Activated T-helper 9 cell treated with anti-CD3 and anti-CD28 coated beads, Interleukin-2, amount 50 U/mL, for 16 hours (primary cell): ENCODE results near the gene IGFBPL1.

ENCODE experiments used
- DNase-seq: peaks from one replicate; pipeline ENCODE4 v3.0.0-alpha.2; 2020; ENCODE audit warnings: low read depth

Gene IGFBPL1

DNA sequence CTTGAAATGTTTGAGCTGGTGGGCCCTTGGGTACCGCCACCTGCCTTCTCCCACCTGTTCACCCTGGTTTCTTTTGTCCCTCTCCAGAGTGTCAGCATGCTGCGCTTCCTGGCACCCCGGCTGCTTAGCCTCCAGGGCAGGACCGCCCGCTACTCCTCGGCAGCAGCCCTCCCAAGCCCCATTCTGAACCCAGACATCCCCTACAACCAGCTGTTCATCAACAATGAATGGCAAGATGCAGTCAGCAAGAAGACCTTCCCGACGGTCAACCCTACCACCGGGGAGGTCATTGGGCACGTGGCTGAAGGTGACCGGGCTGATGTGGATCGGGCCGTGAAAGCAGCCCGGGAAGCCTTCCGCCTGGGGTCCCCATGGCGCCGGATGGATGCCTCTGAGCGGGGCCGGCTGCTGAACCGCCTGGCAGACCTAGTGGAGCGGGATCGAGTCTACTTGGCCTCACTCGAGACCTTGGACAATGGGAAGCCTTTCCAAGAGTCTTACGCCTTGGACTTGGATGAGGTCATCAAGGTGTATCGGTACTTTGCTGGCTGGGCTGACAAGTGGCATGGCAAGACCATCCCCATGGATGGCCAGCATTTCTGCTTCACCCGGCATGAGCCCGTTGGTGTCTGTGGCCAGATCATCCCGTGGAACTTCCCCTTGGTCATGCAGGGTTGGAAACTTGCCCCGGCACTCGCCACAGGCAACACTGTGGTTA is 28.4 kb downstream of the IGFBPL1 start:
- DNase-seq: no peak

DNA sequence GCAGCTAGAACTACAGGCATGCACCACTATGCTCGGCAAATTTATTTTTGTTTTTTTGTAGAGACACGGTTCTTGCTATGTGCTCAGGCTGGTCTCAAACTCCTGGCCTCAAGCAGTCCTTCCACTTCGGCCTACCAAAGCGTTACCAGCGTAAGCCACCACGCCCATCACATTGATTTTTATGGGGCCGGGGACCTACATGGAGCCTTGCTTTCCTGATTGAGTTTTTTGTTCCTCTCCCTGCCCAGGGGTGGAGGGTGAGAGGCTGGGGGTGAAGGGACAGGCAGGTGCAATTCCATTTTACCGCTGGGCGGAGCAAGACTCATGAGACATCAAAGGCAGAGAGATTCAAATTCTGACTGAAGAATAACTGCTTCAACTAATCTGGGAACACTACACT is 29.8 kb downstream of the IGFBPL1 start:
- no peak for DNase-seq

DNA sequence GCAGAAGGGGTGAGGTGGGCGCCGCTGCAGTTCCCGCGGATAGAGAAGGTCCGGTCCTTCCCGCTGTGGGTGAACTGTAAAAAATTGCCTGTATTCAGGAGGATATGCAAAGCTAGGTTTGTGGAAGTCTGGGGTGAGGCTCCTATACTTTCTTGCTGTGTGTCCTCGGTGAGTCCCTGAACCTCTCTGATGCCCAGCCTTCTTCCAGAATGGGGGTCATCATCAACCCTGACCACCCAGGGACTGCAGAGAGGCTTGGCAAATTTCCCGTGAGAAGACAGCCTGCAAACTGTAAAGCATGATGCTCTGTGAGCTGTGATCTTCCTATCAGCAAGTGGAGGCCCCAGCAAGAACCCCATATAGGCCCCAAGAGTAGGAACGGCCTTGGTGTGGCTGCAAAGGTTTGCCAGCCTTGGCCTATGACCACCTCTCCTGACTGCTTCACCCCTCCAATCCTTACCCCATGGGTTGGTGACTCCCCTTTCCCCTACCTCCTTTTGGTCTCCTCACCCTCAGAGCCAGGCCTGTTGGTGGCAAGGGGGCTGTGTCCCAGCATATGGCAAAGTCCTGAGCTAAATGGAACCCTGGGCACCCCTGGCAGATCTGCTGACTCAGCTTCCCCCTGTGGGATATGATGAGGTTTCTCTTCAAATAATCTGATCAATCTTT is 31.0 kb downstream of the IGFBPL1 start:
- no peak for DNase-seq

DNA sequence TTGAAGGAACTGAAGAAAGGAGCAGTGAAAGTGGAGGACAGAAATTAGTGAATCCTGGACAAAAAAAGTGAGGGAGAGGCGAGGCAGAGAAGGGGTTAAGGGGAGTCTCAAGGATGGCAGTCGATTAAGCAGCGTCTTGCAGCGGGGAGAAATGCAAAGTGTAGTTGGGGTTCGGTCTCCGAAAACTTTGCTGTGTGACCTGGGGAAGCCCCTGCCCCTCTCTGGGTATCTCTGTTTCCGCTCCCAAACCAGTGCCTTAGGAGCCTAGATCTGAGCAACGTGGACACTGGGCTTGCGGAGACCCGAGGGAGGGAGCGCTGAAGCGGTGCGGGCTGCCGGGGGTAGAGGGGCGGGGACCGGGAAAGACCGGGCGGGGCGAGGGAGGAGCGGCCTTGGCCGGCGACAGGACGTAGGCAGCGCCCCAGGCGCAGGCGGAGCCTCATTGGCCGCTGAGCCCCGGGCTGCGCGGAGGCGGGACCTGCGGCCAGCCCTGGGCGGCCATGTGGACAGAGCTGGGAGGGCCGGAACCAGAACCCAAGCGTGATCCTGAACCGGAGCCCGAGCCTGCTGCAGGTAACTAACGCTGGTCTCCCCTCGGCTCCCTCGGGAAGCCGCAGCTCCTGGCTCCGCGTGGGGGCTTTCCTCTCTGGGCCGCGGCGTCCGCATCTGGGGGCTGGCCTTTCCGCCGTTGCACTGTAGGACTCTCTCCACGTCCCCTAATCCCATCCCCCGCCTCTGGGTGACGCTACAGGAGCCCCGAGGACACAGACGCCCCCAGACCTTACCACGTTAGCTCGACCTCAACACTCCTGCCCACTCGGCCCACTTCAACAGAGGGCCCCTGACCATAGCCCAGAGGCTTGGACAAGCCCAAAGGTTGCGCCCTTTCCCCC is 31.8 kb downstream of the IGFBPL1 start, which contains the start of gene ALDH1B1:
Gene ALDH1B1 (plus strand): TSS at position 468 of the 893 bp plus-strand sequence. CDS start 3,047 bp downstream, outside the sequence.
- DNase-seq: peak; percentile 63

DNA sequence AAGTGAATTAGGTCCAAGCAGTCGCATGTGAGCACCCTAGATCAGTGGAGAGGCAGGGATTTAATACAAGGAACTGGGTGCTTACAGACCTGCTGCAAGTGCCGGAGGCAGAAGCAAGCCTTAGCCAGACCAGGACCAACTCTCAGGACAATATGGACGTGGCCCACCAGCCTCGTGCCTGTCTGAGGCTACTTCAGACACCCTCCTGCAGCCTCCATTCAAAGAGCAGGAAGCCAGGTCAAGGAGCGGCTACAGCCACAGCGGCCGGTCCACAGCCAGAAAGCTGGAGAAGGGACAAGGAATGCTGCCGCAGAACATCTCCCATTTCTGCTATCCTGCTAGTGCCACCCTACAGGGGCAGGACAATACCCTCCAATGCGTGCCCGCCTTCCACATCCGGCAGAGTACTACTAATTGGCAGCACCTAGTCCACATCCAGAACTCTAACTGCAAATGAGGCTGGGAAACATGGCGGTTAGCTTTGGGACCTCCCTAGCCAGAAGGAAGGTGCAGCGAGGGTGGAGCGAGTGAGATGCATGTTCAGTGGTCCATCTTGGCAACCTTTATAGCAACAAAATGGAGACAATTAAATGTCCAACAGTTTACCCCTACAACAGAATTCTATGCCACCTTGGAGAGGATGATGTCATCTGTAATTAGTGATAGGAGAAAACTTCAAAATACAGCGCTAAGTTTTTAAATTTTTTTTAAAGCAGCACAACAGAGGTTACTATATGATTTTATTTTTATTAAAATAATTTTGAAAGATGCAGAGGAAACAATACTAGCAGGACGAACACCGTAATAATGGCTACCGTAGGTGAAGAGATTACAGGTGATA is 32.8 kb downstream of the IGFBPL1 start:
- no peak for DNase-seq

DNA sequence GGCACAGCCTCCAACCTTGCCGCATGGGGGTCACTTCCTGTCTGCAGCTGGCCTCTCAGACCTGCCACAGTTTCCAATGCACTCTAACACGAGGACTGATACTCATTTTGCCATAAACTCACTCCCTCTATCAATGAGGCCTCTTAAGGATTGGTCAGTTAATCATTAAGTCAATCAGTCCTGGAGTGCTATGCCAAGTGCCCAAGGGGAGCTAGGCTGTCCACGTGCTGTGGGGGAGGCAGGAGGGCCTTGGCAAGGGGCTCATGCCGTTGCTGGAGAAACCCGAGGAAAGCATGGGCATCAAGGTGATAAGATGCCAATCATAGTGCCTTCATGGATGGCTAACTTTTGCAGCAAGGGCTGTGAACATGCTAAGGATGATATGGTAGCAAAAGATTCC is 33.4 kb downstream of the IGFBPL1 start:
- DNase-seq: no peak

- DNase-seq: no peak
These were observed 33.8 kb downstream of the IGFBPL1 start for GRCh38 chr9:38390442-38390841.

DNA sequence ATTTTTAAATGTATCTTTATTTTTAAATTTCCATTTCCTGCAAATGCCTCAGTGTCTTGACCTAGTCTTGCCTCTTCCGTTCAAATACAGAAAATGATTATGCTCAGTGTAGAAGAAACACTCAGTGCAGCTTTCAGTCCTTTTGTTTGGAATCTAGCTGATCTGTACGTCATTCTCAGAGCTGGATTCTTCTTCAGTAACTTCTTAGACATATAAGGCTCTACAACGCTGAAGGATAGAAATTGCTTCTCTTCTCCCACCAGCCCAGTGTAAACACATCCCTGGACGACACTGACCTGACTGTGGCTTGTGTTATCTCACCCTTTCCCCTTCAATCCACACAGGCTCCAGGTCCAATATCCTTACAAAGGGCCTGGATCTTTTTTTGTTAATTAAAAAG is 34.9 kb downstream of the IGFBPL1 start:
- no peak for DNase-seq

GRCh38 chr9:38388283-38389223 is 35.7 kb downstream of the IGFBPL1 start:
- DNase-seq: no peak

- no peak for DNase-seq
These were observed 36.5 kb downstream of the IGFBPL1 start for GRCh38 chr9:38387751-38388150.

DNA sequence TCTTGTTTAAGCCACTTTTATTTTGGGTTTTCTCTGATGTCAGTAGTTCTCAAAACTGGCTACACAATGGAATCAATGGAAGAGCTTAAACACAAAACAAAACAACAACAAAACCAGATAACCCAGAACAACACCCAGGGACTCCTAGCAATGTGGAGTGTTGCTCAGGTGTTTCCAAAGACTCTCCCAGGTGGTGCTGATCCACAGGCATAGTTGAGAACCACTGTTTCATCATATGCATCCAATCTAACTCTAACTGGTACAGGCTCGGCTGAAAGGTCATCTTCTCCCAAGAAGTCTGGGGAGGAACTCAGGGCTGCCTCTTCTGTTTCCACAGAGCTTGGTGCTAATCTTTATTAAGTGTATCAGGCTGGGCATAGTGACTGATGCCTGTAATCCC is 37.2 kb downstream of the IGFBPL1 start:
- no peak for DNase-seq

- no peak for DNase-seq
These were observed 37.8 kb downstream of the IGFBPL1 start for GRCh38 chr9:38386319-38386895.

GRCh38 chr9:38385896-38386295 is 38.4 kb downstream of the IGFBPL1 start:
- no peak for DNase-seq

- no peak for DNase-seq
These were observed 39.0 kb downstream of the IGFBPL1 start for GRCh38 chr9:38384990-38385848.

GRCh38 chr9:38382141-38382540 is 42.1 kb downstream of the IGFBPL1 start:
- DNase-seq: no peak

DNA sequence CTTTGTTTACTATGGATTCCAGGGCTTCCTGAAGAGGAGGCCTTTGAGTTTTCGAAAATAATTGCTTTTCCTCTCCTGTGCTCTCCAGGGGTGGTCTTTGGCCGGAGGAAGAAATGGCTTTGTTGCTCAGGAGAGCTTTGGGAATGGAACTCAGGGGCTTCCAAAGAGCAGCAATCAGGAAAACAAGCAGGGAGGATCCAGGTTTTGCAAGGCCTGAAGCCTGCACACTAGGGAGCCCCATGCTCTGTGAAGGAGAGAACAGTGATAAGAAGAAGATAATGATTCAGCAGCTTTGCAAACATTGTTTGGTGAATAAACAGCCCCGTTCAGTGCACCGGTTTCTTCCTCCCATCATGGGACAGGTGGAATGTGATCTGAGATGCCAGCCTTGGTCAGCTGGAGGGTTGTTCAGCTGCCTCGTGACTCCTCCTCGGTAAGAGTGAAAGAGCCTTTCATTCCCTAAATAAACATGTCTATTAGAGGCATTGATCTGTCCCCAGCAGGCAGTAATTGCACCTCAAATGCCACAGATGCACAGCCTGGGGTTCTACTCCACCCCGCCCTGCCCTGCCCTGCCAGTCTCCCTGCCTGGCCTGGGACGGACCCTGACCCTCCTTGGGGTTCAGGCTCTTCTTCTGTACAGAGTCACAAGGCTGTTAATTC is 43.3 kb downstream of the IGFBPL1 start:
- no peak for DNase-seq

DNA sequence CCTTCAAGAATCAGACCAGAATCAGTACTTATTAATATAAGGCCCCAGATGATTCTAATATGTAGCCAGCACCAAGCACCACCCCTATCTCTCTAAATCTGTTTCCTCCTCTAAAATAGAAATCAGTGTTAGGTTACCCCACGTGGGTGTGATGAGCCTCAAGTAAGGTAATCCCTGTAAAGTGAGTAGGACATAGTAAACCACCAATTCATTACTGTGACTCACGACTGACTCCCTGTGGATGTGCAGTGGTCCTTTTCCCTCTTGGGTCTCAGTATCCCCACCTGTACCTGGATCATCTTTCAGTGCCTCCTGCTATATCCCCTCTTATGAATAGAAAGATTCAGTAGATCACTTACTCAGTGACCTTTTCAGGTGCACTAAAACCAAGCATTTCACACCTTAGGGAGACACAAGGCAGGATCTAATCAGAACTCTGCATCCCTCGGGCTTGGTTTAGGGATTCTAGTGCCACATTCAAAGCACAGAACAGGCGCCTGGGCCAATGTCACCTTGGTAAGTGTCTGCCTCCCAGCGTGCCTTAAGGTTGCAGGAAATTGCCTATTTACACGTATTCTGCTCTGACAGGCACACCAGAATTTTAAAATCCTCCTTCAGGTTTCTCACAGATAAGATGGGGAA is 43.9 kb downstream of the IGFBPL1 start:
- DNase-seq: no peak
